ENCODE data around the gene GPT2. TPM values are rescaled to one million over a fixed set of nuclear protein-coding genes. Genes with fewer than 3 reads are reported as not detected.

The GPT2 gene
- total RNA-seq, 6 experiments from 2014 or later, result 30.8 to 163 (median 92.0) TPM

DNA sequence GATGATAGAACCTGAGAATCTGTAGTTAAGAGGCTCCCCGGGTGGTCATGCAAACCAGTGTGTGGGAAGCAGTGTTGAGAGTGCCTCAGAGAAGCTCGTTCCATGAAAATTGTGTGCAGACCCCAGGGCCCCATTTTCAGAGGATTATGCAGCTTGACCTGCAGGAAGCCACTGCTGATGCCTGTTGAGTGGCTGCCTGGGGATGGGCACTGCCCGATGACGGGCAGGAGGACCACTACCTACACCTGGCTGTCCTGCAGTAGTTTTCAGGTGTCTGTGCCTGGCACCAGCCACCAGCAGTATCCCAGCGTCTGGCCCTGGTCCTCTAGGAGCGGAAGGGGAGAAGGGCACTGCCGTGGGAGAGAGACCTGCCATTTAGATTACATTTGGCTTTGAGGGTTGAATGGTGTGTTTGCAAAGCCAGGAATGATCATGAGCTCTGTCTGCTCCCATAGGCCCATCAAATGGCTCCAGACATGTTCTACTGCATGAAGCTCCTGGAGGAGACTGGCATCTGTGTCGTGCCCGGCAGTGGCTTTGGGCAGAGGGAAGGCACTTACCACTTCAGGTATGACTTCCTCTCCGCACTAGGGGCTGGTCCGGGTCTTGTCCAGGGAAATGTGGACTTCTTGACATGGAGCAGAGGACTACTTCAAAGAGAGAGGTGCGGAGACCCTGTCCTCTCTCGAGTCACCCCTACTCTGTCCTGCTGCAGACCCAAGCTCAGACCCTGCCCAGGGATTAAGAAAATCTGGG, 42.5 kb downstream of the GPT2 start:
- TF ChIP-seq, protein P1, sequence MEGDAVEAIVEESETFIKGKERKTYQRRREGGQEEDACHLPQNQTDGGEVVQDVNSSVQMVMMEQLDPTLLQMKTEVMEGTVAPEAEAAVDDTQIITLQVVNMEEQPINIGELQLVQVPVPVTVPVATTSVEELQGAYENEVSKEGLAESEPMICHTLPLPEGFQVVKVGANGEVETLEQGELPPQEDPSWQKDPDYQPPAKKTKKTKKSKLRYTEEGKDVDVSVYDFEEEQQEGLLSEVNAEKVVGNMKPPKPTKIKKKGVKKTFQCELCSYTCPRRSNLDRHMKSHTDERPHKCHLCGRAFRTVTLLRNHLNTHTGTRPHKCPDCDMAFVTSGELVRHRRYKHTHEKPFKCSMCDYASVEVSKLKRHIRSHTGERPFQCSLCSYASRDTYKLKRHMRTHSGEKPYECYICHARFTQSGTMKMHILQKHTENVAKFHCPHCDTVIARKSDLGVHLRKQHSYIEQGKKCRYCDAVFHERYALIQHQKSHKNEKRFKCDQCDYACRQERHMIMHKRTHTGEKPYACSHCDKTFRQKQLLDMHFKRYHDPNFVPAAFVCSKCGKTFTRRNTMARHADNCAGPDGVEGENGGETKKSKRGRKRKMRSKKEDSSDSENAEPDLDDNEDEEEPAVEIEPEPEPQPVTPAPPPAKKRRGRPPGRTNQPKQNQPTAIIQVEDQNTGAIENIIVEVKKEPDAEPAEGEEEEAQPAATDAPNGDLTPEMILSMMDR (IDR thresholded peaks at IDR 0.05), result no peak
- no peak for TF ChIP-seq POLR2A (IDR thresholded peaks at IDR 0.05)
- Histone ChIP-seq H3K36me3 (peaks cover 0 to 86% (median 42%) of the 10 kb centered on the region in 4 donors), H3K27ac (no peak overlapping the region), H3K9me3 (no peaks in the 10 kb centered on the region), H3K27me3 (no peaks in the 10 kb centered on the region), H3K4me1 (peaks cover 0 to 4% (median 0%) of the 10 kb centered on the region in 4 donors), H3K4me3 (no peak overlapping the region)
- ATAC-seq (no peak), DNase-seq (no peak)
- intact Hi-C loops (cut with DNase I), result no loop called here
- WGBS (ENCODE audit: insufficient coverage, low coverage, low lambda C conversion rate, missing lambda C conversion rate), result 100% methylated on average over 1 of the region's 13 CpGs

DNA sequence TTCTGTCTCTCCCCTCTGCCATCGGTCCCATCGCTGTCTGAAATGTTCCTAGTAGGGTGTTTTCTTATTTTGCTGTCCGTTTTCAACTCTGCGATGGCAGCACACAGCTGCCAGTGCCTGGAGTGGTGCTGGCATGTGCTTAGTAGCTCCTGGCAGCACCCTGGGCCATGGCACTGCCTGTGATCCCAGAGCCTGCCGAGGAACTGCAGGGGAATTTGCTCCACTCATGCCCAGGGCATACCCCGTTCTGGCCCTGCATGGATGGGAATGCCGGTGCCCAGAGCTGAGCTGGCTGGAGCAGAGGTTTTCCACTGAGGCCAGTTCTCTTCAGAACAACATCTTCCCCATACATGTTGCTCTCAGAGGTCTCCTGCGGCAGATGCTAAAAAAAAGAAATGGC, 43.1 kb downstream of the GPT2 start:
- no peak for ATAC-seq
- Histone ChIP-seq H3K36me3 (peaks cover 0 to 80% (median 39%) of the 10 kb centered on the region in 4 donors), H3K27ac (no peak overlapping the region), H3K4me3 (no peak overlapping the region), H3K27me3 (no peaks in the 10 kb centered on the region), H3K9me3 (no peaks in the 10 kb centered on the region), H3K4me1 (no peaks in the 10 kb centered on the region)
- WGBS (ENCODE audit: insufficient coverage, low coverage, low lambda C conversion rate, missing lambda C conversion rate), result 63% methylated on average over 2 of the region's 8 CpGs
- DNase-seq, result peak in 1 of 3 donors; percentile 26
- TF ChIP-seq, protein P1 (IDR thresholded peaks at IDR 0.05), result no peak
- TF ChIP-seq POLR2A (IDR thresholded peaks at IDR 0.05), result no peak
- intact Hi-C loops (cut with DNase I), result no loop called here

DNA sequence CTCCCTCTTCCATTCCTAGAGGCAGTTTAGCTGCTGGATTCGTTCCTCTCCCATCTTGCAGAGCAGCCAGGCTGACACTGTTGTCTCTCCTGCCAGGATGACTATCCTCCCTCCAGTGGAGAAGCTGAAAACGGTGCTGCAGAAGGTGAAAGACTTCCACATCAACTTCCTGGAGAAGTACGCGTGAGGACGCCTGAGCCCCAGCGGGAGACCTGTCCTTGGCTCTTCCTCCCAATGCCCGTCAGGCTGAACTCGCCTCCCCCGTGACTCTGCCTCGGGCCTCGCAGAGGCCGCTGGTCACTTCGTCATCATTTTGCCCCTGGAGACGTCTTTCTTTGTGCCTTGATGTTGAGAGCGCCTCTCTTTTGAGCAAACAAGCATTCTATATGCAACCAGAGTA, 44.6 kb downstream of the GPT2 start:
- Histone ChIP-seq H3K27me3 (no peaks in the 10 kb centered on the region), H3K4me3 (no peak overlapping the region), H3K27ac (no peak overlapping the region), H3K36me3 (peaks cover 0 to 65% (median 33%) of the 10 kb centered on the region in 4 donors), H3K4me1 (no peaks in the 10 kb centered on the region), H3K9me3 (no peaks in the 10 kb centered on the region)
- no peak for DNase-seq
- WGBS (ENCODE audit: insufficient coverage, low coverage, low lambda C conversion rate, missing lambda C conversion rate), result 73% methylated on average over 10 of the region's 15 CpGs
- TF ChIP-seq POLR2A (IDR thresholded peaks at IDR 0.05), result no peak
- TF ChIP-seq, protein P1 (IDR thresholded peaks at IDR 0.05), result no peak
- ATAC-seq, result no peak
- intact Hi-C loops (cut with DNase I), result no loop called here

DNA sequence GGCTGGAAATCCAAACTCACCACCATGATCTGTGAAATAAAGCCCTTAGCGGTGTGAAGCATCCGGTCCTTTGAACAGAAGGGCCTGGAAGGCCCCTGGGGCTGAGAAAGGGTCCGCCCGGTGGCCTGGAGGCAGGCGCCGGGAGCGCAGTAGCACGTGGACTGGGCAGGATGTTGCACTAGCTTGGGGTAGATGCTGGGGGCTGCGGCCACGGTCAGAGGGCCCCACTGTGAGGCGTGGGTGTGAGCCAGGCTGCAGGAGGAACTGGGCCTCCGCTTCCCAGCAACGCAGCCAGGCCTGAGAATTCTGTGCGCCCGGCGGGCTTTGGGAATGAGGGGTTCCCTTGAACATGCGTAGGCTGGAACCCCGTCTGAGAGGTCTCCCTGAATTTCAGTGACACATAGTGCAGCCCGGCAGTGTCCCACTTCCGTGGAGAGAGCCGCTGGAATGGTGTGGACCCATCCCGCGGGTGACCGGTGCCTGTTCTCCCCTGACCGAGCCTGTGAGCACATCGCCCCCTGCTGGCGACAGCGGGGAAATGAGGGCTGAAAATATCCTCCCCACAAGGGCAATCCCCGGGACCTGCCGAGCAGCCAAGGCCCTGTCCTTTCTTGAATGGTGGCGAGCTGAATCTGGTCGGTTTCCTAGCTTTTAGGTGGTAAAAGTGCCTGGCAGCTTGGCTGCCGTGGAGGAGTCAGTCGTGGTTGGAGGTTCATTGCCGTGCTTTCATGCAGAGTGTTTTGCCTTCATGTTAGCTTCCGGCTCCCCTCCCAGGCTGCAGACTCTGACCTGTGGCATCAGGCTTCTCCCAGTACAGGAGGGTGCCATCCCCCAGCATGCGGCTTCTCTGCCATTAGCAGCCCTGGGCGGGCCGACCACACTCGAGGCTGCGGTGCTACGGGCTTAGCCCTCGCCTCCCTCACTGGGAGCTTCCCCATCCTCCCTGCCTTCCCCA, 45.5 kb downstream of the GPT2 start:
- no peaks in the 10 kb centered on the region for H3K27me3 ChIP-seq
- ATAC-seq (peak; percentile 87 to 92 (median 90)), DNase-seq (peak; percentile 61 to 78 (median 68))
- H3K4me3 ChIP-seq, result no peak overlapping the region
- H3K9me3 ChIP-seq, result no peaks in the 10 kb centered on the region
- H3K27ac ChIP-seq, result no peak overlapping the region
- peaks cover 0 to 56% (median 27%) of the 10 kb centered on the region in 4 donors for H3K36me3 ChIP-seq
- WGBS (ENCODE audit: insufficient coverage, low coverage, low lambda C conversion rate, missing lambda C conversion rate), result no CpG with 5 or more reads among the region's 43 CpGs
- TF ChIP-seq POLR2A (IDR thresholded peaks at IDR 0.05), result no peak
- TF ChIP-seq, protein P1 (IDR thresholded peaks at IDR 0.05), result peak; percentile 65 to 95 (median 88)
- H3K4me1 ChIP-seq, result no peaks in the 10 kb centered on the region
- intact Hi-C loops (cut with DNase I), result no loop called here

Data from right lobe of liver (tissue), 6 donors.